GM12872 (cell line): ENCODE results near the gene TCFL5.

Experiments
- CTCF ChIP-seq: IDR thresholded peaks from 3 replicates; pipeline ENCODE4 v1.5.1; 2011; ENCODE audit warnings: low read depth, mild to moderate bottlenecking, low read length, moderate library complexity; ENCODE audit not compliant: insufficient read depth

Gene TCFL5

GRCh38 chr20:62817975-62818591, 43.5 kb downstream of the TCFL5 start:
- TF ChIP-seq CTCF, result no peak

GRCh38 chr20:62816884-62817873, 44.4 kb downstream of the TCFL5 start, which contains the start of gene COL9A3:
Gene COL9A3, plus strand, starts transcription at chr20:62817050. Its CDS starts 15 bp downstream, at chr20:62817065.
- no peak for TF ChIP-seq CTCF

GRCh38 chr20:62816031-62816883, 45.4 kb downstream of the TCFL5 start:
- no peak for TF ChIP-seq CTCF

- no peak for TF ChIP-seq CTCF
Measured at GRCh38 chr20:62815066-62815991, 46.3 kb downstream of the TCFL5 start.

- no peak for TF ChIP-seq CTCF
Measured at GRCh38 chr20:62814709-62815065, 46.9 kb downstream of the TCFL5 start.

- TF ChIP-seq CTCF, result no peak
Measured at GRCh38 chr20:62814060-62814708, 47.4 kb downstream of the TCFL5 start.
